NB4 (cell line): Measurements from ENCODE around the gene RPL29.

Experiments used
- MYC ChIP-seq: IDR thresholded peaks from 2 replicates; pipeline ENCODE4 v1.6.1; 2011; ENCODE audit warnings: low read depth, low read length
- POLR2A ChIP-seq: IDR thresholded peaks from 2 replicates; pipeline ENCODE4 v1.6.1; 2011; ENCODE audit warnings: mild to moderate bottlenecking; ENCODE audit not compliant: insufficient read length; ENCODE audit errors: extremely low read depth
- TF ChIP-seq, protein P1 (sequence below): IDR thresholded peaks from one replicate; pipeline ENCODE4 v1.5.1; 2012; ENCODE audit warnings: low read depth, low read length
- TF ChIP-seq, protein P2 (sequence below): IDR thresholded peaks from 2 replicates; pipeline ENCODE4 v1.6.1; 2011; ENCODE audit warnings: low read depth, low read length

DNA sequence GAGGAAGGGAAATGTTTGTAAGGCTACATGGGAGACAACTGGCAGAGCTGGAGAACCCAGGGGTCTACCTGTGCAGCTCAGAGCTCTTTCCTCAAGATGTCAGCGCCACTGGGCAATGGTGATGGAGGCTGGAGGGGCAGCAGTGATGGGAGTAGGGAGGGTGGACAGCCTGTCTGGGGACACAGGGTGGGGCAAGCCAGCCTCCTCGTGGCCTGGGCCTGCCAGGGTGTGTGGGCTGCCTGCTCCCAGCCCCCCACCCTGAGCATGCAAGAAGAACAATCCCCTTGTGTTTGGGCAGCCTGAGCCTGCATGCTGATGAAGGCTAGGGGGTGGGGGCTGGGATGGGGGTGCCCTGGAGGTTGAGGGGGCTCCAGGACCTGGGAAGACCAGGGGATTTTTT lies 29.7 kb downstream of the RPL29 start:
- TF ChIP-seq, protein P1, sequence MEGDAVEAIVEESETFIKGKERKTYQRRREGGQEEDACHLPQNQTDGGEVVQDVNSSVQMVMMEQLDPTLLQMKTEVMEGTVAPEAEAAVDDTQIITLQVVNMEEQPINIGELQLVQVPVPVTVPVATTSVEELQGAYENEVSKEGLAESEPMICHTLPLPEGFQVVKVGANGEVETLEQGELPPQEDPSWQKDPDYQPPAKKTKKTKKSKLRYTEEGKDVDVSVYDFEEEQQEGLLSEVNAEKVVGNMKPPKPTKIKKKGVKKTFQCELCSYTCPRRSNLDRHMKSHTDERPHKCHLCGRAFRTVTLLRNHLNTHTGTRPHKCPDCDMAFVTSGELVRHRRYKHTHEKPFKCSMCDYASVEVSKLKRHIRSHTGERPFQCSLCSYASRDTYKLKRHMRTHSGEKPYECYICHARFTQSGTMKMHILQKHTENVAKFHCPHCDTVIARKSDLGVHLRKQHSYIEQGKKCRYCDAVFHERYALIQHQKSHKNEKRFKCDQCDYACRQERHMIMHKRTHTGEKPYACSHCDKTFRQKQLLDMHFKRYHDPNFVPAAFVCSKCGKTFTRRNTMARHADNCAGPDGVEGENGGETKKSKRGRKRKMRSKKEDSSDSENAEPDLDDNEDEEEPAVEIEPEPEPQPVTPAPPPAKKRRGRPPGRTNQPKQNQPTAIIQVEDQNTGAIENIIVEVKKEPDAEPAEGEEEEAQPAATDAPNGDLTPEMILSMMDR: no peak
- TF ChIP-seq MYC (no peak), POLR2A (no peak)
- TF ChIP-seq, protein P2, sequence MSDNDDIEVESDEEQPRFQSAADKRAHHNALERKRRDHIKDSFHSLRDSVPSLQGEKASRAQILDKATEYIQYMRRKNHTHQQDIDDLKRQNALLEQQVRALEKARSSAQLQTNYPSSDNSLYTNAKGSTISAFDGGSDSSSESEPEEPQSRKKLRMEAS: no peak
